B cell (primary cell): Measurements from ENCODE around the gene LYPLAL1. TPM values are rescaled to one million over a fixed set of nuclear protein-coding genes. Genes with fewer than 3 reads are reported as not detected.

Experiments used
- ATAC-seq: fragments of 200-7000 bp; cut with Tn5 transposase; one replicate; pipeline ENCODE4 v1.10.0; 2021; ENCODE audit warnings: low read depth, mild to moderate bottlenecking, moderate number of reproducible peaks, moderate library complexity
- CTCF ChIA-PET: fragments of 350-600 bp; sonication (Branson Sonifier 250); formaldehyde crosslinking; loops from one replicate; lab custom pipeline; 2021; ENCODE audit warnings: antibody characterized with exemption, inconsistent platforms; lab: Charles Lee
- POLR2A ChIA-PET: fragments of 350-600 bp; sonication (Branson Sonifier 250); formaldehyde crosslinking; loops from one replicate; lab custom pipeline; 2021; ENCODE audit warnings: antibody characterized with exemption; lab: Charles Lee
- DNase-seq: peaks from one replicate; pipeline ENCODE4 v3.0.0; 2013
- H2AFZ ChIP-seq: 2 replicates; pipeline ENCODE4 v1.6.1; 2012; ENCODE audit warnings: mild to moderate bottlenecking, low read depth, low read length; ENCODE audit not compliant: insufficient read depth, poor library complexity, severe bottlenecking
- H3K27ac ChIP-seq, 2 donors: 1 replicate in 1 of 2; 2 replicates in 1 of 2; pipeline ENCODE4 v1.5.1; 2012 to 2013; ENCODE audit warnings: low read length in 2 of 2, mild to moderate bottlenecking in 2 of 2, moderate library complexity in 1 of 2
- H3K27me3 ChIP-seq, 4 experiments: fragments of 200-600 bp in 1 of 4; sonication (generic) in 1 of 4; replicated peaks in 1 of 4; 1 replicate in 2 of 4; 2 replicates in 2 of 4; pipeline versions ENCODE4 v1.6.1 to v1.7.0; 2013 to 2016; ENCODE audit warnings: low read length in 3 of 4, mild to moderate bottlenecking in 2 of 4, mixed read lengths in 1 of 4, moderate library complexity in 1 of 4; ENCODE audit not compliant: insufficient read depth in 4 of 4, control insufficient read depth in 3 of 4; ENCODE audit errors: control extremely low read depth in 1 of 4
- H3K36me3 ChIP-seq, 2 experiments: replicated peaks in 1 of 2; 1 replicate in 1 of 2; 2 replicates in 1 of 2; pipeline versions ENCODE4 v1.6.1 to v1.7.1; 2013; ENCODE audit warnings: low read length in 1 of 2; ENCODE audit not compliant: insufficient read depth in 2 of 2, control insufficient read depth in 1 of 2; ENCODE audit errors: control extremely low read depth in 1 of 2, extremely low read depth in 1 of 2
- H3K4me1 ChIP-seq, 2 donors: fragments of 200-600 bp in 1 of 2; sonication (generic) in 1 of 2; 1 replicate in 1 of 2; 2 replicates in 1 of 2; pipeline versions ENCODE4 v1.5.1 to v1.6.1; 2013 to 2017; ENCODE audit warnings: low read length in 2 of 2; ENCODE audit not compliant: control insufficient read depth in 2 of 2, insufficient read depth in 2 of 2
- H3K4me2 ChIP-seq: replicated peaks from 2 replicates; pipeline ENCODE3; 2012; ENCODE audit warnings: mild to moderate bottlenecking, low read depth, low read length; ENCODE audit not compliant: poor library complexity, severe bottlenecking
- H3K4me3 ChIP-seq, 5 experiments: fragments of 200-600 bp in 1 of 5; sonication (generic) in 1 of 5; 1 replicate in 3 of 5; 2 replicates in 2 of 5; pipeline versions ENCODE4 v1.5.1 to v1.7.0; 2011 to 2016; ENCODE audit warnings: low read length in 4 of 5, mild to moderate bottlenecking in 4 of 5, low read depth in 2 of 5, control low read depth in 1 of 5, moderate library complexity in 1 of 5; ENCODE audit not compliant: insufficient read depth in 1 of 5; ENCODE audit errors: control extremely low read depth in 1 of 5, extremely low read depth in 1 of 5
- H3K79me2 ChIP-seq: fragments of 200-600 bp; sonication (generic); one replicate; pipeline ENCODE4 v1.6.0; 2016; ENCODE audit warnings: low read length; ENCODE audit not compliant: control insufficient read depth, insufficient read depth
- H3K9ac ChIP-seq: fragments of 200-600 bp; sonication (generic); 2 replicates; pipeline ENCODE4 v1.6.1; 2017; ENCODE audit warnings: mild to moderate bottlenecking, low read length, moderate library complexity
- H3K9me3 ChIP-seq, 3 donors: one replicate each; pipeline versions ENCODE4 v1.6.1 to v1.7.1; 2013; ENCODE audit warnings: low read length in 2 of 3; ENCODE audit not compliant: control insufficient read depth in 2 of 3, insufficient read depth in 1 of 3; ENCODE audit errors: control extremely low read depth in 1 of 3
- H4K20me1 ChIP-seq: 2 replicates; pipeline ENCODE4 v1.6.0; 2012; ENCODE audit warnings: mild to moderate bottlenecking, low read length; ENCODE audit not compliant: insufficient read depth, control insufficient read depth, poor library complexity, severe bottlenecking
- H3K27ac Mint-ChIP-seq: one replicate; pipeline ENCODE4 v1.8.0; 2021; ENCODE audit warnings: mixed read lengths
- H3K27me3 Mint-ChIP-seq: one replicate; pipeline ENCODE4 v1.8.0; 2021; ENCODE audit warnings: mixed read lengths
- H3K4me1 Mint-ChIP-seq: one replicate; pipeline ENCODE4 v1.8.0; 2021; ENCODE audit warnings: mixed read lengths
- H3K4me3 Mint-ChIP-seq: one replicate; pipeline ENCODE4 v1.8.0; 2021; ENCODE audit warnings: mixed read lengths
- H3K9me3 Mint-ChIP-seq: one replicate; pipeline ENCODE4 v1.8.0; 2022; ENCODE audit warnings: mixed read lengths; ENCODE audit not compliant: insufficient read depth
- EZH2 ChIP-seq: IDR thresholded peaks from 2 replicates; pipeline ENCODE4 v1.6.1; 2012; ENCODE audit warnings: borderline replicate concordance, low read depth, mild to moderate bottlenecking, moderate library complexity, low read length; ENCODE audit not compliant: insufficient read depth, poor library complexity, severe bottlenecking
- WGBS: methylation state at CpG from one replicate; pipeline ENCODE4 v1.1.5; 2013; ENCODE audit warnings: missing lambda C conversion rate; ENCODE audit not compliant: insufficient coverage; 5-methylcytosine and 5-hydroxymethylcytosine counted together
- intact Hi-C: fragments of 100-400 bp; cut with micrococcal nuclease; formaldehyde crosslinking; loops from one replicate; pipeline ENCODE4 v1.10.0; 2022
- polyA plus RNA-seq: library from polyadenylated mRNA; depleted of rRNA; stranded (reverse); fragments of >200 nt; gene quantifications from 2 replicates; pipeline ENCODE4 v1.2.3, GENCODE V29; 2012
- total RNA-seq, 2 donors: library from RNA; stranded (reverse); fragments of 120-200 nt in 1 of 2; gene quantifications; 1 replicate in 1 of 2; 2 replicates in 1 of 2; pipeline versions ENCODE4 v1.2.3 to v1.2.4, GENCODE V29; 2013 to 2022
- TF ChIP-seq, protein P1 (sequence below): fragments of 200-600 bp; IDR thresholded peaks from one replicate; pipeline ENCODE4 v1.8.0; 2022; ENCODE audit warnings: antibody characterized with exemption, mild to moderate bottlenecking

The LYPLAL1 gene
- total and polyA plus RNA-seq, 2 donors (not counting 1 experiment from before 2014, with no cell fraction given), result 27.0 to 65.4 TPM

GRCh38 chr1:219150913-219151312 is 22.8 kb upstream of the LYPLAL1 start:
- Histone ChIP-seq H3K27me3 (no peaks in the 10 kb centered on the region), H2AFZ (no peak overlapping the region), H3K4me2 (no peak overlapping the region), H3K4me3 (no peak overlapping the region), H3K4me1 (no peaks in the 10 kb centered on the region), H3K27ac (no peak overlapping the region), H3K9ac (no peak overlapping the region), H3K36me3 (no peaks in the 10 kb centered on the region), H3K79me2 (no peaks in the 10 kb centered on the region), H3K9me3 (no peaks in the 10 kb centered on the region), H4K20me1 (no peaks in the 10 kb centered on the region)
- POLR2A ChIA-PET, result no interaction called here
- TF ChIP-seq EZH2, result no peak
- TF ChIP-seq, protein P1, sequence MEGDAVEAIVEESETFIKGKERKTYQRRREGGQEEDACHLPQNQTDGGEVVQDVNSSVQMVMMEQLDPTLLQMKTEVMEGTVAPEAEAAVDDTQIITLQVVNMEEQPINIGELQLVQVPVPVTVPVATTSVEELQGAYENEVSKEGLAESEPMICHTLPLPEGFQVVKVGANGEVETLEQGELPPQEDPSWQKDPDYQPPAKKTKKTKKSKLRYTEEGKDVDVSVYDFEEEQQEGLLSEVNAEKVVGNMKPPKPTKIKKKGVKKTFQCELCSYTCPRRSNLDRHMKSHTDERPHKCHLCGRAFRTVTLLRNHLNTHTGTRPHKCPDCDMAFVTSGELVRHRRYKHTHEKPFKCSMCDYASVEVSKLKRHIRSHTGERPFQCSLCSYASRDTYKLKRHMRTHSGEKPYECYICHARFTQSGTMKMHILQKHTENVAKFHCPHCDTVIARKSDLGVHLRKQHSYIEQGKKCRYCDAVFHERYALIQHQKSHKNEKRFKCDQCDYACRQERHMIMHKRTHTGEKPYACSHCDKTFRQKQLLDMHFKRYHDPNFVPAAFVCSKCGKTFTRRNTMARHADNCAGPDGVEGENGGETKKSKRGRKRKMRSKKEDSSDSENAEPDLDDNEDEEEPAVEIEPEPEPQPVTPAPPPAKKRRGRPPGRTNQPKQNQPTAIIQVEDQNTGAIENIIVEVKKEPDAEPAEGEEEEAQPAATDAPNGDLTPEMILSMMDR, result no peak
- Mint-ChIP-seq H3K4me1 (peaks cover 7% of the 10 kb centered on the region), H3K27ac (no peak overlapping the region), H3K9me3 (no peaks in the 10 kb centered on the region), H3K27me3 (peaks cover 3% of the 10 kb centered on the region), H3K4me3 (no peak overlapping the region)
- WGBS, result no CpG with 5 or more reads among the region's 3 CpGs
- ATAC-seq (no peak), DNase-seq (no peak)
- CTCF ChIA-PET, result no interaction called here
- intact Hi-C loops, result no loop called here

GRCh38 chr1:219151467-219151866 is 22.2 kb upstream of the LYPLAL1 start:
- Histone ChIP-seq H3K36me3 (no peaks in the 10 kb centered on the region), H3K4me3 (no peak overlapping the region), H2AFZ (no peak overlapping the region), H3K9ac (no peak overlapping the region), H3K4me1 (no peaks in the 10 kb centered on the region), H3K9me3 (no peaks in the 10 kb centered on the region), H4K20me1 (no peaks in the 10 kb centered on the region), H3K79me2 (no peaks in the 10 kb centered on the region), H3K27me3 (no peaks in the 10 kb centered on the region), H3K27ac (no peak overlapping the region), H3K4me2 (no peak overlapping the region)
- H3K4me3 Mint-ChIP-seq, result no peak overlapping the region
- ATAC-seq, result no peak
- H3K9me3 Mint-ChIP-seq, result no peaks in the 10 kb centered on the region
- intact Hi-C loops, result no loop called here
- H3K27ac Mint-ChIP-seq, result no peak overlapping the region
- ChIA-PET CTCF (no interaction called here), POLR2A (no interaction called here)
- peaks cover 3% of the 10 kb centered on the region for H3K27me3 Mint-ChIP-seq
- TF ChIP-seq EZH2, result no peak
- TF ChIP-seq, protein P1, result no peak
- no CpG with 5 or more reads among the region's 3 CpGs for WGBS
- peaks cover 7% of the 10 kb centered on the region for H3K4me1 Mint-ChIP-seq
- no peak for DNase-seq
